ENCODE results near the gene CALML3. TPM values are rescaled to one million over a fixed set of nuclear protein-coding genes. Genes with fewer than 3 reads are reported as not detected.

CALML3 gene
- total and polyA plus RNA-seq, 10 donors, result 0.10 TPM; not detected in 9

GRCh38 chr10:5550621-5551530 lies 26.1 kb downstream of the CALML3 start:
- Histone ChIP-seq H3K36me3 (no peaks in the 10 kb centered on the region), H3K4me3 (no peak overlapping the region), H3K27ac (no peak overlapping the region), H3K27me3 (replicated peaks in 1 of 7) (peaks cover 0 to 6% (median 0%) of the 10 kb centered on the region in 7 donors), H3K4me1 (peaks cover 0 to 33% (median 11%) of the 10 kb centered on the region in 6 donors), H3K9me3 (no peaks in the 10 kb centered on the region)
- intact Hi-C loops (cut with DNase I; ENCODE audit: low total_unique reads), result no loop called here
- WGBS, 5 donors, result 82 to 90% (median 86%) methylated on average over 7 to 17 of the region's 17 CpGs
- TF ChIP-seq POLR2AphosphoS5 (IDR thresholded peaks at IDR 0.05) (no peak), POLR2A (IDR thresholded peaks at IDR 0.05) (no peak), CTCF (IDR thresholded peaks at IDR 0.05 in 8 of 11, conservative IDR thresholded peaks at IDR 0.05 in 3 of 11) (no peak)
- DNase-seq, result peak; percentile 58

- H3K4me3 ChIP-seq, result no peak overlapping the region
- 47 to 61% (median 56%) methylated on average over 12 to 15 of the region's 15 CpGs for WGBS, 5 donors
- no peaks in the 10 kb centered on the region for H3K9me3 ChIP-seq
- peak; percentile 43 for DNase-seq
- no peak overlapping the region for H3K27ac ChIP-seq
- peaks cover 0 to 6% (median 0%) of the 10 kb centered on the region in 7 donors for H3K27me3 ChIP-seq (replicated peaks in 1 of 7)
- H3K4me1 ChIP-seq, result peaks cover 0 to 32% (median 11%) of the 10 kb centered on the region in 6 donors
- intact Hi-C loops (cut with DNase I; ENCODE audit: low total_unique reads), result no loop called here
- no peaks in the 10 kb centered on the region for H3K36me3 ChIP-seq
- TF ChIP-seq POLR2A (IDR thresholded peaks at IDR 0.05), result no peak
- no peak for TF ChIP-seq POLR2AphosphoS5 (IDR thresholded peaks at IDR 0.05)
Measured at GRCh38 chr10:5551531-5552375, 27.0 kb downstream of the CALML3 start.

GRCh38 chr10:5552376-5553321 lies 27.9 kb downstream of the CALML3 start:
- intact Hi-C loops (cut with DNase I; ENCODE audit: low total_unique reads), result no loop called here
- Histone ChIP-seq H3K4me3 (no peak overlapping the region), H3K4me1 (peaks cover 0 to 23% (median 8%) of the 10 kb centered on the region in 6 donors), H3K27ac (no peak overlapping the region), H3K9me3 (no peaks in the 10 kb centered on the region), H3K27me3 (replicated peaks in 1 of 7) (peaks cover 0 to 6% (median 0%) of the 10 kb centered on the region in 7 donors), H3K36me3 (no peaks in the 10 kb centered on the region)
- TF ChIP-seq POLR2A (IDR thresholded peaks at IDR 0.05) (no peak), CTCF (IDR thresholded peaks at IDR 0.05 in 8 of 11, conservative IDR thresholded peaks at IDR 0.05 in 3 of 11) (no peak), POLR2AphosphoS5 (IDR thresholded peaks at IDR 0.05) (no peak)
- WGBS, 5 donors, result 82 to 89% (median 86%) methylated on average over 23 of the region's 23 CpGs
- peak; percentile 48 for DNase-seq

All from spleen (tissue), 11 donors.